LHCN-M2 (cell line): ENCODE data around the gene HMGB1. TPM values are rescaled to one million over a fixed set of nuclear protein-coding genes. Genes with fewer than 3 reads are reported as not detected.

ENCODE experiments used
- total RNA-seq: library from RNA; depleted of rRNA; stranded (reverse); fragments of >200 nt; gene quantifications from 2 replicates; pipeline ENCODE4 v1.2.3, GENCODE V29; 2014; rRNA removed

HMGB1 gene
- total RNA-seq, 1 experiment from 2014 or later: 626 TPM

Other genes with a start within 250 kb of the HMGB1 start
- 26.7 and 28.0 TPM in 2 replicates for gene KATNAL1, start 158.4 kb downstream of the HMGB1 start, total RNA-seq
- not detected in 2 replicates for gene UBE2L5, start 43.4 kb downstream of the HMGB1 start, total RNA-seq
- gene USPL1, start 152.0 kb upstream of the HMGB1 start, total RNA-seq: 13.9 and 17.3 TPM in 2 replicates